Measurements from ENCODE around the gene SKI. TPM values are rescaled to one million over a fixed set of nuclear protein-coding genes. Genes with fewer than 3 reads are reported as not detected.

The SKI gene
- total and polyA plus RNA-seq, 9 of the 15 experiments (the other 6 are each of a cell fraction or from before 2014, with no cell fraction given), result 0.10 to 60.5 (median 4.6) TPM

DNA sequence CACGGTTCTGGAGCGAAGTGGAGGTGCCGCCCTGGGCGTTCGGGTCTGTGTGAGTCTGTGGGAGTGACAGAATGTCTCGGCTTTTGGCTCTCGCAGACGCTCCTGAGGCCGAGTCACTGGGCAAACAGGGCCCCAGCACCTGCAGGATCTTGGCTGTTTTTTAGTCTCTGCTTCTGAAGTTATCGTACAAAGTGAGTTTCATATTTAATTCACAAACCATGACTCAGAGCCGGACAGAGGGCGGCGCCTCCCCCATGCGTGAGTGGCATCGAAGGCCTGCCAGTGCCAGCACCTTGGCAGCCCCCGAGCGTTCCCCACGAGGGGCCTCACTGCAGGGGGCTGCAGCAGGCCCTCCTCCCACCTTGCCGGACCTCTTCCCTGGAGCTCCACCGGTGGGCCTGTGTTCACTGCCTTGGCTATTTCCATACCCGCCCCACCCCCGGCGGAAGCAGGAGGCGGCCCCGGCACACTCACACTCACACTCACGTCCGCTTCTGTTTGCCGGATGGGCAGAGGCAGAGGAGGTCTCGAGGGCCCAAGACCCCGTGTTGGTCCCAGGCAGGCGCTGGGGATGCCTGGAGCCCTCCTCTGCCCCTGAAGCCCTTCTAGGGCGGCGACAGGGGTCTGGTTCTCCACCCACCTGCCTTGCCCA is 106.9 kb downstream of the SKI start:
- peaks cover 36% of the 10 kb centered on the region for H4K20me1 ChIP-seq (replicated peaks; ENCODE audit: control insufficient read depth, insufficient read depth, low read length)
- no TSS peak for BruUV-seq (replicated peaks)
- H3K4me1 ChIP-seq (replicated peaks in 1 of 2; ENCODE audit: control insufficient read depth in 2 of 2, insufficient read depth in 2 of 2, low read length in 2 of 2), result peaks cover 0 to 70% of the 10 kb centered on the region in 2 experiments; a peak in 2 of 5 replicates
- ATAC-seq, result no peak
- no peak for FAIRE-seq
- H3K4me2 ChIP-seq (ENCODE audit: insufficient read depth, low read length), result no peak overlapping the region
- H3K4me3 ChIP-seq, result no peak overlapping the region
- POLR2A ChIA-PET, result interaction anchor here (0.5 to 0.7 kb wide), 3 partner anchors 53 to 322 kb away, joined by 3 read pairs; no protein-coding TSS in a partner anchor
- no peaks in the 10 kb centered on the region for H3K36me3 ChIP-seq (ENCODE audit: control insufficient read depth, insufficient read depth, low read length)
- intact Hi-C loops (cut with micrococcal nuclease), result no loop called here
- no peak overlapping the region for H2AFZ ChIP-seq (ENCODE audit: low read depth, low read length)
- CTCF ChIA-PET (ENCODE audit: low intra/inter-chr PET ratio), result no interaction called here
- peaks cover 81 to 95% of the 10 kb centered on the region in 2 experiments for H3K27me3 ChIP-seq (ENCODE audit: control insufficient read depth in 2 of 2, insufficient read depth in 2 of 2, low read length in 2 of 2)
- 2% methylated on average over 25 of the region's 33 CpGs for WGBS (ENCODE audit: insufficient coverage, low coverage, missing lambda C conversion rate)
- no peaks in the 10 kb centered on the region for H3K79me2 ChIP-seq (ENCODE audit: control insufficient read depth, insufficient read depth, low read length)
- no peaks in the 10 kb centered on the region for H3K9me3 ChIP-seq (replicated peaks; ENCODE audit: control insufficient read depth, insufficient read depth, low read depth, low read length)
- DNase-seq (ENCODE audit: extremely low read depth in 1 of 4, low spot score in 3 of 4), result no peak
- H3K9ac ChIP-seq (ENCODE audit: insufficient read depth in 1 of 2, low read depth in 2 of 2, low read length in 2 of 2), result peak overlapping the region in 1 of 2 experiments; percentile 36; a peak in 1 of 4 replicates
- peak; percentile 10; the same call in 1 of the 2 replicates for TF ChIP-seq EZH2 (IDR thresholded peaks at IDR 0.05; ENCODE audit: borderline replicate concordance, low read depth, low read length)
- no peak for TF ChIP-seq EHMT2 (IDR thresholded peaks at IDR 0.05)
- H3K9me1 ChIP-seq (ENCODE audit: control insufficient read depth, insufficient read depth, low read length), result no peaks in the 10 kb centered on the region
- in situ Hi-C loops (cut with MboI), result no loop called here
- H3K27ac ChIP-seq (ENCODE audit: extremely low read depth, low read depth, low read length), result no peak overlapping the region

DNA sequence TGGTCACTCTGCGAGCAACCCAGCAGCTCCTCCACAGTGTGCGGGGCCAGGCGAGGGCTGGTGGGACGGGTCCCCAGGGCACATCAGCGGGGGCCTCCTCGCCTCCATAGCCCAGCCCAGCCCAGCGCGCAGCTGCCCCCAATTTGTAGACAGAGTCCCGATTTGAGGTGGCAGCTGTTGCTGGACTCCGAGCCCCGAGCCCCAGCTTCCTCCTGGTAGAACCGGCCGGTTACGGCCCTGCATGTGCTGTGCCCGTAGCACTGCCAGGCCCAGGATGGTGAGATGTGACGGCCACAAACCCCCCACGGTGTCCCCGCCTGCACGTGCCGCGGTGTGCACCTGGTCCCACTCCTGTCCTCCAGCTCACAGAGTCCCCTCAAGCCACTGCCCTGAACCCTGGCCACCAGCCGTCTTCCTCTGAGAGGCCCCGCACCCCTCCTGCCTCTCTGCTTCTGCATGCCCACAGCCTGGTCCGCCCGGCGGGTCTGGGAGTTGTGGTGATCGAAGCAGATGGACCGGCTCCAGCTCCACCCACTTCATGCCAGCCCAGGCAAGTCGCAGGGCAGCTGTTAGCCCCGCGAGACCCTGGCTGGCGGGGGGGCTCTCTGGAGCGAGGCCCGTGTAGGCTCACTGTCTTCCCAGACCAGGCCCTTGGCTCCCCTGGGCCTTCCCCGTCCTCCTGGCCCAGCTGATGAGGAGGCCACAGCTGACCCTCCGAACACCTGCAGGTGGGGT is 107.8 kb downstream of the SKI start:
- H3K4me2 ChIP-seq (ENCODE audit: insufficient read depth, low read length), result no peak overlapping the region
- 5% methylated on average over 32 of the region's 36 CpGs for WGBS (ENCODE audit: insufficient coverage, low coverage, missing lambda C conversion rate)
- peaks cover 0 to 66% of the 10 kb centered on the region in 2 experiments; a peak in 1 of 5 replicates for H3K4me1 ChIP-seq (replicated peaks in 1 of 2; ENCODE audit: control insufficient read depth in 2 of 2, insufficient read depth in 2 of 2, low read length in 2 of 2)
- H3K36me3 ChIP-seq (ENCODE audit: control insufficient read depth, insufficient read depth, low read length), result no peaks in the 10 kb centered on the region
- BruUV-seq (replicated peaks), result no TSS peak
- FAIRE-seq (no peak), DNase-seq (ENCODE audit: extremely low read depth in 1 of 4, low spot score in 3 of 4) (no peak), ATAC-seq (no peak)
- no peaks in the 10 kb centered on the region for H3K9me3 ChIP-seq (replicated peaks; ENCODE audit: control insufficient read depth, insufficient read depth, low read depth, low read length)
- H3K27me3 ChIP-seq (ENCODE audit: control insufficient read depth in 2 of 2, insufficient read depth in 2 of 2, low read length in 2 of 2), result peaks cover 81 to 95% of the 10 kb centered on the region in 2 experiments
- H3K27ac ChIP-seq (ENCODE audit: extremely low read depth, low read depth, low read length), result no peak overlapping the region
- POLR2A ChIA-PET, result interaction anchor here (0.5 to 0.6 kb wide), 3 partner anchors 52 to 255 kb away, joined by 3 to 5 read pairs (median 3); no protein-coding TSS in a partner anchor
- H3K79me2 ChIP-seq (ENCODE audit: control insufficient read depth, insufficient read depth, low read length), result no peaks in the 10 kb centered on the region
- H3K9me1 ChIP-seq (ENCODE audit: control insufficient read depth, insufficient read depth, low read length), result no peaks in the 10 kb centered on the region
- intact Hi-C loops (cut with micrococcal nuclease) (no loop called here), in situ Hi-C loops (cut with MboI) (no loop called here)
- H4K20me1 ChIP-seq (replicated peaks; ENCODE audit: control insufficient read depth, insufficient read depth, low read length), result peaks cover 37% of the 10 kb centered on the region
- CTCF ChIA-PET (ENCODE audit: low intra/inter-chr PET ratio), result no interaction called here
- no peak overlapping the region for H3K9ac ChIP-seq (ENCODE audit: insufficient read depth in 1 of 2, low read depth in 2 of 2, low read length in 2 of 2)
- no peak overlapping the region for H2AFZ ChIP-seq (ENCODE audit: low read depth, low read length)
- H3K4me3 ChIP-seq, result no peak overlapping the region
- TF ChIP-seq KDM5B (IDR thresholded peaks at IDR 0.05; ENCODE audit: insufficient replicate concordance, low read depth, low read length) (no peak), ARNT (IDR thresholded peaks at IDR 0.05) (no peak), RFX7 (CRISPR knock-in tag; IDR thresholded peaks at IDR 0.05) (no peak), RNF219 (CRISPR knock-in tag; IDR thresholded peaks at IDR 0.05) (no peak), ZNF561 (CRISPR knock-in tag; conservative IDR thresholded peaks at IDR 0.05) (no peak), CHD1 (IDR thresholded peaks at IDR 0.05; ENCODE audit: low read length) (no peak), ID3 (CRISPR knock-in tag; IDR thresholded peaks at IDR 0.05) (no peak), ID3 (tag; IDR thresholded peaks at IDR 0.05) (no peak), ZNF778 (CRISPR knock-in tag; IDR thresholded peaks at IDR 0.05) (no peak), FOXA1 (IDR thresholded peaks at IDR 0.05; ENCODE audit: borderline replicate concordance) (no peak)

Data from K562 (cell line).